Mammary epithelial cell (primary cell): ENCODE results near the gene CLK4.

Source experiments
- EZH2 ChIP-seq: IDR thresholded peaks from 2 replicates; pipeline ENCODE4 v1.6.1; 2012; ENCODE audit warnings: low read length, inconsistent platforms, borderline replicate concordance
- TF ChIP-seq, protein P1 (sequence below), 2 donors: IDR thresholded peaks in 1 of 2; conservative IDR thresholded peaks in 1 of 2; 2 replicates each; pipeline ENCODE4 v1.5.1; 2011 to 2012; ENCODE audit warnings: inconsistent platforms in 2 of 2, low read length in 2 of 2, mild to moderate bottlenecking in 2 of 2, control low read depth in 1 of 2, low read depth in 1 of 2; ENCODE audit not compliant: insufficient read depth in 1 of 2; ENCODE audit errors: extremely low read depth in 1 of 2

GRCh38 chr5:178627259-178627598 lies 379 bp upstream of the CLK4 start:
- TF ChIP-seq, protein P1, sequence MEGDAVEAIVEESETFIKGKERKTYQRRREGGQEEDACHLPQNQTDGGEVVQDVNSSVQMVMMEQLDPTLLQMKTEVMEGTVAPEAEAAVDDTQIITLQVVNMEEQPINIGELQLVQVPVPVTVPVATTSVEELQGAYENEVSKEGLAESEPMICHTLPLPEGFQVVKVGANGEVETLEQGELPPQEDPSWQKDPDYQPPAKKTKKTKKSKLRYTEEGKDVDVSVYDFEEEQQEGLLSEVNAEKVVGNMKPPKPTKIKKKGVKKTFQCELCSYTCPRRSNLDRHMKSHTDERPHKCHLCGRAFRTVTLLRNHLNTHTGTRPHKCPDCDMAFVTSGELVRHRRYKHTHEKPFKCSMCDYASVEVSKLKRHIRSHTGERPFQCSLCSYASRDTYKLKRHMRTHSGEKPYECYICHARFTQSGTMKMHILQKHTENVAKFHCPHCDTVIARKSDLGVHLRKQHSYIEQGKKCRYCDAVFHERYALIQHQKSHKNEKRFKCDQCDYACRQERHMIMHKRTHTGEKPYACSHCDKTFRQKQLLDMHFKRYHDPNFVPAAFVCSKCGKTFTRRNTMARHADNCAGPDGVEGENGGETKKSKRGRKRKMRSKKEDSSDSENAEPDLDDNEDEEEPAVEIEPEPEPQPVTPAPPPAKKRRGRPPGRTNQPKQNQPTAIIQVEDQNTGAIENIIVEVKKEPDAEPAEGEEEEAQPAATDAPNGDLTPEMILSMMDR (conservative IDR thresholded peaks at IDR 0.05 in 1 of 2, IDR thresholded peaks at IDR 0.05 in 1 of 2; ENCODE audit: extremely low read depth in 1 of 2, insufficient read depth in 1 of 2, low read depth in 1 of 2, low read length in 2 of 2), result no peak
- TF ChIP-seq EZH2, result no peak
